C1 segment of cervical spinal cord (tissue), 14 donors: ENCODE data around the gene CACNA2D3.

Source experiments
- DNase-seq, 14 donors: peaks; one replicate each; lab custom pipeline; 2025; lab: John Stamatoyannopoulos, UW

Gene CACNA2D3

GRCh38 chr3:54745843-54746242, 623.5 kb downstream of the CACNA2D3 start:
- DNase-seq = no peak

DNA sequence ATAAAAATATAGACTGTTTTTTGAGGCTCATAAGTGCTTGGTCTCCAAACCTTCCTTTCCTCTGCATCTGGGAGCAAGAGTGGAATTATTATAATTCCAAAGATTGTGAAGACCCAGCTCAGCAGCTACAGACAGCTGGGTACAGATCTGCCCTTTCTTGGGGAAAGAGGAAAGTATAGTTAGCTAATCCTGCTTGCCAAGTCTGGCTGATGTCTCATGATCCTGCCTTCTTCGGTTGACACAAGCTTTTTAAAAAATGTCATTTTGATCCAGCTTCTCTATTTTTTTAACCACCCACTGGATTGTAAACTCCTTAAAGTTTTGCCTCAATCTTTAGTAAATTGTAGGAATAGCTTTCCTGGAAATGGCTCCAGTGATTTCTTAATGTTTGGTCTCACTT, 624.4 kb downstream of the CACNA2D3 start:
- DNase-seq = no peak

DNA sequence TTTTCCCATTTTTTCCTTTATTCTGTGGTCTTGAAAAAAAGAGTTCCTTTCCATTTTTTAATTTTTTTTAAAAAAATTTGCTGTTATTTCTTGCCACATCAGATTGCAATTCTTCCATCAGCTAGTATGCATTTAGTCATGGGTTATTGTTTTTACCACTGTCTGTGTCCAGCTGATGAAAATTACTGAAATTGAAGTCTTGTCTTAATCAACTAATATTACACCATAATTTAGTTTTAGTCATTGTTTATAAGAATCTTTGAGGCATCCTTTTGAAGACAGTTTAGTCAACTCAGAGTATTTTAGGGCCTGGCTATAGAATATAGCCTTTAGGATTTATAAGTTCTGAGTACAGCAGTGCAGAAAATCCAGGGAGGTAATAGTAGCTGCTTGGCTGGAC, 633.4 kb downstream of the CACNA2D3 start:
- DNase-seq = no peak

- no peak for DNase-seq
These were observed 634.0 kb downstream of the CACNA2D3 start for GRCh38 chr3:54756330-54756731.

DNA sequence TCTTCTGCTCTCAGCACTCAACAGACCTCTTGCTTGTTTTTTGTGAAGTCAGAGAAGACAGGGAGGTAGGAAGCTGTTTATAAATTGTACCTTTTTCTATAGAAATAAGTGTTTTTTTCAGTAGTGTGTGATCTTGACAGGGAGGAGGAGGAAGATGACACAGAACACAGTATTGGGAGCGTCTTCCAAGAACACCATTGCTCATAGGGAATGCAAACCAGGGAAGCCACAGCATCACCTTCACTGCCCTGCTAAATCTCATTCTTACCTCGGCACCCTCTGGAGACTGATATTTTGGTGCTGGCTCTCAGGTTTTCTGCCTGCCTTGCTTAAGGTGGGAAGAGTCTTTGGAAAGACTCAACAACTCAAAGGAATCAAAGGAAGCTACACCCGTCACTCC, 636.1 kb downstream of the CACNA2D3 start:
- DNase-seq = no peak

DNA sequence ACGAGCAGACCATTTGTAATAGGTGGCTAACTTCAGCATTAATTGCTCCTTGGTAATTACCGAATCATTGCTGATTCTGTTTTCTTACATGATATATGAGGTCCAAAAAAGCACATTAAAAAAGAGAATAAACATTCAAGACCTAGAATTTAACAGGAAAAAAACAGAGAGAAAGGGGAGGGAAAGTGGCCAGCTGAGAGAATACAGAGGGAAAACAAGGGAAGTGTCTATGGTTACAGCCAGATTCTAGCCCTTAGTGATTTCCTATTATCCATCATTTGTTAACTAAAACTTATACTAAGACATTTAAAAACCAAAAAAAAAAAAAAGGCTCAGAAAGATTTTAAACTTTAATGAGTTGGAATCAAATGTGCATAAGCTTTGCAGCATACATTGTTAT, 636.8 kb downstream of the CACNA2D3 start:
- DNase-seq = no peak

DNA sequence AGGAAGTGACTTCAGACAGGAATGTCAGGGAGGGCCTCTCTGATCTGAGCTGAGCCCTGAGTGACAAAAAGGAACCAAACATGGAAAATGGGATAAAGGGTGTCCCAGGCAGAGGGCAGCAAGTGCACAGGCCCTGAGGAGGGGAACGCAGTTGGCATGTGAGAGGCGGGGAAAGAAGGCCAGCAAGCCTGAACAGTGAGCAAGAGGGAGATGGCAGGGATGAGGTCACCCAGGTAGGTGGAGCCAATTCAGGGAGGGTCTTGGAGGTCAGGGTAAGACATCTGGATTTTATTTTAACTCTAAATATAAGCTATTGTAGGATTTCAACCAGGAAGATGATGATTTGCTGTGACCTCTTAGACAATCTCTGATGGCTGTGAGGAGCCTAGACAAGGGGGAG, 637.8 kb downstream of the CACNA2D3 start:
- DNase-seq = no peak

DNA sequence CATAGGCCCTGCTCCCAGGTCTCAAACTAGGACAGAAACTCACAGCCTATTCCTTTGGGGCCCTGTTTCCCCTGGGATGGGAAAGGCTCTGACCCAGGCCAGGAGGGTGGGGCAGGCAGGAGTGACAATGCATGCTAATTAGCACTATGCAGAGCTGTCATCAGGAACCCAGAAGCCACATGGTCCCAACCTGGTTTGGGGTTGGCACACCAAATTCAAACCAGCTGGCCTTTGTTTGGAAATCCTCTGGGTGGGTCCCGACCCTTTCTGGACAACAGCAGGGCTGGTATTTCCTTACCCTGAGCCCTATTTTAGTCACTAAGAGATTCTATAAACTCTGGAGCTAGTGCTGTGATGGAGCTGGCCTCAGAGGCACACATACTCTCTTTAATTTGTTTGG, 639.3 kb downstream of the CACNA2D3 start:
- no peak for DNase-seq

GRCh38 chr3:54764911-54765310, 642.6 kb downstream of the CACNA2D3 start:
- no peak for DNase-seq

GRCh38 chr3:54771050-54771449, 648.7 kb downstream of the CACNA2D3 start:
- DNase-seq = no peak

DNA sequence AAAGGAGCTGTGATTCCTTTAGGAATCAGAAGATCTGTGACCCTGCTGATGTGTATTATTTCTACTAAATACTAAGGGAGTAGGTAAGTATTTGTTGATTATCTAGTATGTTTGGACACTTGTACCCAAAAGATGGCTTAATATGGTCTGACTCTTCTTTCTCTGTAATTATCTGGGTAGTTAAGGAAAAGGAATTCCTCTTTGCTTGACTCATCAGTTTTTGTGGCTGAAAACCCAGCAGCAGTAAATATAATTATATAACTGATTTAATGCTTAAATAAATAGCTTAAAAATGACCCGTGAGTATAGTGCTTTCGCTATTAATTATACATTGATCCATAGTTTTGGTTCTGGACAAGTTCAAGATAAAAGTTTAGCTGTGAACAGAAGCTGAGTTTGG, 649.7 kb downstream of the CACNA2D3 start:
- DNase-seq = no peak

DNA sequence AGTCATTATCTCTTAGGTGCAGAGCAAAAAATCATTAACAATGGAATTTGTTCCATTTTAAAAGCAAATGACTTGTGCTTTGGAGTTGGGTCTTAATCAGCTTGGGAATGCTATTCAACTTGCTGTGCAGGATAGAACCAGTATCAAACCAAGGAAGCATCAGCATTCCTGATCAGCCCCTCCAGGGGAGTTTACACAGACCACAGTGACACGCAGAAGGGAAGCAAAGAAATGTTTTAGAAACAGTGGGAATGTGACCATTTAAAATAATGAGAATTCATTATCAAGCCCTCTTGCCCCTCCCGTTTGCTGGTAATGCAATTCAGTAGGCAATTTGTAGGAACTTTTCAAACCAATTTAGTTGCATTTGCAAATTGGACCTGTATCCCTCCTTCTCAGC, 650.4 kb downstream of the CACNA2D3 start:
- DNase-seq = no peak

DNA sequence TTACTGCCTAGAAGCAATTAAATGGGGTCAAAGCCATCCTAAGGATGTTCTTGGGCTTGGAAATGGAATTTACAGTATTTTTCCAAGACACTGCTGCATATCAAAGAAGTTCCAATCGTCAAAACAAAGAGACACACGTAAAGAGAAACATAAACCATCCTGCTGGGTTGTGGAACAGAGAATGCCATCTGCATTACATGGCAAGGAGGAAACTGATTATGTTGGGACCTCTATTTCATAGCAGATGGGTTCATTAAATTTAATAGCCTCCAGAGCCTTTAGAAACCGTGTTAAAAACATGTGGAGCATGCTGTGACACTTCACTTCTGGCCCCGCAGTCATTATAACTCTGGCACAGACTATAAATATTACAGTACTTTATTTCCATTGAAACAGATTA, 650.9 kb downstream of the CACNA2D3 start:
- no peak for DNase-seq

- no peak for DNase-seq
These were observed 654.2 kb downstream of the CACNA2D3 start for GRCh38 chr3:54776601-54777000.

GRCh38 chr3:54777141-54777540, 654.8 kb downstream of the CACNA2D3 start:
- no peak for DNase-seq

GRCh38 chr3:54780336-54780735, 658.0 kb downstream of the CACNA2D3 start:
- no peak for DNase-seq

- DNase-seq = no peak
These were observed 659.4 kb downstream of the CACNA2D3 start for GRCh38 chr3:54781728-54782127.

GRCh38 chr3:54783611-54784010, 661.3 kb downstream of the CACNA2D3 start:
- DNase-seq = no peak

GRCh38 chr3:54784021-54784420, 661.7 kb downstream of the CACNA2D3 start:
- DNase-seq = no peak

DNA sequence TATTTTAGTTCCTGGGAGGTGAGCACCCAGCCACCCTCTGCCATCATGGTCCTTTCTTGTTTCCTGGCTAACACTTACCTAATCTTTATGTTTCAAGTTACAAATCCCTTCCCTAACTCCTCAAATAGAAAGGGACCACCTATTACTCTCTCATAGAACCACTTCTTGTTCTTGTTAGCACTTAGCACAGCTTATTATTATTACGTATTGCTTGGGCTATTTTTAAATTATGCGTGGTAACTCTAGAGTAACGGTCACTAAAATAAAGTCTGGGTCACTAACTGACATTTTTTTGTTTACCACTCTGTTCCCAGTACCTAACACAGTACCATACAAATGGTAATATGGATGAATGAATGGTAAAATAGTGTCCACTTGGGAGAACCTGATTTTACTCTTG, 663.6 kb downstream of the CACNA2D3 start:
- DNase-seq = no peak

DNA sequence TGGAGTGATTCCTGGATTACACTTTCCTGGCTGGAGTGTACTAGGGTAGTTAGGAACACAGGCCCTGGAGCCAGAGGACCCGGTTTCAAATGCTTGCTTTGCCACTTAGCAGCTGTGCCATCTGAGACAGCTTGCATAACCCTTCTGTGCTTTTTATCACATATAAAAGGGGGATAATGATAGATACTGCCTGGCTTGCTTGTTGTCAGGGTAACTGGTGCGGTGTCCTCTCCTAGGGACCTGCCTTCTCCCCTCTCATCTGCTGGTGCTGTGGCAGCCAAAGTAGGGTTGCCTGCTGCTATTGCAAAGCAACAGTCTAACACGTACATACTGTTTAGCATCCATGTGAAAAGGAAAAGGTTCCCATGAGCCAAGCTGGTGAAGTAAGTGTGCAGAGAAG, 667.7 kb downstream of the CACNA2D3 start:
- DNase-seq = no peak

GRCh38 chr3:54791501-54792156, 669.3 kb downstream of the CACNA2D3 start:
- no peak for DNase-seq

DNA sequence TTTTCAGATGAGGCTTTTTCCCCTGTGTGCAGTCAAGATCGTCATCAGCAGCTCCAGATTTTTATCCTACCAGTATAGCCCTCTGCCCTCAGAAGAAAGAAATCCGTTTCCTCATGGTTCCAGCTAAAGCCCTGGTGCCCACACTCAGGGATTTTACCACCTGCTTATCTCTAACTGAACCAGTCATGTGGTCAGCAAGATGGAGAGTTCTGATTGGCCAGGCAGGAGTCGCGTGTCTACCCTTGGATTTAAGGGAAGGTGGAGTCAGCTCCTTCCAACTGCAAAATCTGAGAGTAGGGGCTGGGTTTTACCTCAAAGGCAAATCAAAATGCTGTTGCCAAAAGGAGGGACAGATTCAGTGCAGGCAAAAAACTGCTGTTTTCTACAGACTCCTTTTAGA, 670.2 kb downstream of the CACNA2D3 start:
- no peak for DNase-seq

DNA sequence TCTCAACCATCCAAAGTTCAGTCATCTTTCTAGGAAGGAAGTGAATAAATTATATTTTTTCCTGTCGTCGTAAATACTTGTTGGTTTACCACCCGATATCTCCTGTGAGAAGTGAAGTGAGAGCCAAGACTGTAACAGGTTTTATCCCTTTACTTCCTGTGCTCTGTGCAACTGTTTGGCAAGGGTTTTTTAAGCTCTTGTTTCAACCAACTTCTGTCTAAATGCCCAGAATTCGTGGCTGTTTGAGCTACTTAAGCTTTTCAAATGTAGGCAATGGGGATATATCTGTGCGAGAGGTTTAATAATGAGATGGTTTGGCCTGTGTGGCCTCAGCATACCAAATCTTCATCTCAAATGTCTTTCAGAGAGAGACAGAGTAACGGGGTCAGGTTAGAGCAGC, 670.8 kb downstream of the CACNA2D3 start:
- no peak for DNase-seq
